ENCODE data around the gene PSMD12. TPM values are rescaled to one million over a fixed set of nuclear protein-coding genes. Genes with fewer than 3 reads are reported as not detected.

PSMD12 gene
- total RNA-seq, 1 experiment from 2014 or later, result 90.5 TPM

GRCh38 chr17:67414130-67414529 lies 47.8 kb upstream of the PSMD12 start:
- Histone ChIP-seq H3K27me3 (ENCODE audit: insufficient read depth, low read length) (no peaks in the 10 kb centered on the region), H3K4me2 (ENCODE audit: insufficient read depth, insufficient read length, low read length) (no peak overlapping the region), H2BK12ac (ENCODE audit: insufficient read length, low read depth, low read length) (no peak overlapping the region), H3K4me1 (ENCODE audit: insufficient read depth, low read length) (no peaks in the 10 kb centered on the region), H2BK120ac (ENCODE audit: low read depth, low read length, poor library complexity, severe bottlenecking) (no peak overlapping the region), H2AK5ac (ENCODE audit: insufficient read length, low read length) (no peak overlapping the region), H2BK20ac (ENCODE audit: low read depth, low read length, poor library complexity, severe bottlenecking) (no peak overlapping the region), H3K79me1 (ENCODE audit: insufficient read depth, low read depth, low read length, poor library complexity, severe bottlenecking) (peaks cover 16% of the 10 kb centered on the region), H3K9ac (ENCODE audit: extremely low read depth, insufficient read length, low read length) (no peak overlapping the region), H3K4ac (ENCODE audit: low read depth, low read length) (no peak overlapping the region), H3K23ac (ENCODE audit: insufficient read length, low read depth, low read length) (no peak overlapping the region), H3K27ac (ENCODE audit: insufficient read length, low read depth, low read length) (no peak overlapping the region), H3K23me2 (ENCODE audit: insufficient read length, low read depth, low read length, poor library complexity, severe bottlenecking) (no peaks in the 10 kb centered on the region), H4K8ac (replicated peaks; ENCODE audit: insufficient read length, low read depth, low read length) (no peak overlapping the region), H2AFZ (ENCODE audit: low read length) (no peak overlapping the region), H3K18ac (ENCODE audit: insufficient read length, low read depth, low read length) (no peak overlapping the region), H4K5ac (ENCODE audit: insufficient read length, low read depth, low read length) (no peak overlapping the region), H3K9me3 (ENCODE audit: control insufficient read depth, low read depth, low read length) (no peaks in the 10 kb centered on the region), H3K14ac (ENCODE audit: insufficient read depth, low read length) (no peak overlapping the region), H2BK15ac (ENCODE audit: low read depth, low read length) (no peak overlapping the region), H2BK5ac (ENCODE audit: insufficient read length, low read length) (no peak overlapping the region), H4K91ac (ENCODE audit: insufficient read length, low read depth, low read length) (no peak overlapping the region), H3T11ph (ENCODE audit: low read length) (no peak overlapping the region), H3K56ac (ENCODE audit: insufficient read length, low read depth, low read length) (no peak overlapping the region), H3K79me2 (ENCODE audit: insufficient read depth, low read length) (peaks cover 8% of the 10 kb centered on the region; the same call in 1 of the 2 replicates), H4K20me1 (ENCODE audit: control insufficient read depth, insufficient read depth, insufficient read length) (no peaks in the 10 kb centered on the region)
- Mint-ChIP-seq H3K4me1 (peaks cover 4 to 9% of the 10 kb centered on the region in 2 experiments; a peak in 2 of 4 replicates), H3K9me3 (peaks cover 2 to 13% of the 10 kb centered on the region in 2 experiments; a peak in 2 of 5 replicates), H3K27me3 (ENCODE audit: low read depth) (no peaks in the 10 kb centered on the region), H3K4me3 (no peak overlapping the region), H3K27ac (no peak overlapping the region), H3K36me3 (ENCODE audit: insufficient read depth in 1 of 3, low read depth in 3 of 3) (peaks cover 7 to 16% (median 14%) of the 10 kb centered on the region in 3 experiments)
- no peak for DNase-seq
- TF ChIP-seq CTCF (conservative IDR thresholded peaks at IDR 0.05), result no peak
- WGBS (ENCODE audit: extremely low coverage, insufficient read length, low lambda C conversion rate), result no CpG with 5 or more reads among the region's 1 CpG

Measured in H9 (cell line).